ENCODE results near the gene ARMC12.

GRCh38 chr6:35724059-35724458 lies 12.8 kb upstream of the ARMC12 start:
- TF ChIP-seq, protein P1, sequence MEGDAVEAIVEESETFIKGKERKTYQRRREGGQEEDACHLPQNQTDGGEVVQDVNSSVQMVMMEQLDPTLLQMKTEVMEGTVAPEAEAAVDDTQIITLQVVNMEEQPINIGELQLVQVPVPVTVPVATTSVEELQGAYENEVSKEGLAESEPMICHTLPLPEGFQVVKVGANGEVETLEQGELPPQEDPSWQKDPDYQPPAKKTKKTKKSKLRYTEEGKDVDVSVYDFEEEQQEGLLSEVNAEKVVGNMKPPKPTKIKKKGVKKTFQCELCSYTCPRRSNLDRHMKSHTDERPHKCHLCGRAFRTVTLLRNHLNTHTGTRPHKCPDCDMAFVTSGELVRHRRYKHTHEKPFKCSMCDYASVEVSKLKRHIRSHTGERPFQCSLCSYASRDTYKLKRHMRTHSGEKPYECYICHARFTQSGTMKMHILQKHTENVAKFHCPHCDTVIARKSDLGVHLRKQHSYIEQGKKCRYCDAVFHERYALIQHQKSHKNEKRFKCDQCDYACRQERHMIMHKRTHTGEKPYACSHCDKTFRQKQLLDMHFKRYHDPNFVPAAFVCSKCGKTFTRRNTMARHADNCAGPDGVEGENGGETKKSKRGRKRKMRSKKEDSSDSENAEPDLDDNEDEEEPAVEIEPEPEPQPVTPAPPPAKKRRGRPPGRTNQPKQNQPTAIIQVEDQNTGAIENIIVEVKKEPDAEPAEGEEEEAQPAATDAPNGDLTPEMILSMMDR (conservative IDR thresholded peaks at IDR 0.05 in 1 of 2, IDR thresholded peaks at IDR 0.05 in 1 of 2; ENCODE audit: extremely low read depth in 1 of 2, insufficient read depth in 1 of 2, low read depth in 1 of 2, low read length in 2 of 2), result no peak
- no peak for TF ChIP-seq EZH2 (IDR thresholded peaks at IDR 0.05; ENCODE audit: borderline replicate concordance, low read length)
